GM18861 (cell line): Measurements from ENCODE around the gene CLSTN2.

Source experiments
- ATAC-seq: cut with Tn5 transposase; IDR thresholded peaks from one replicate; pipeline ENCODE4 v1.9.1; 2021; ENCODE audit not compliant: unreplicated experiment

The CLSTN2 gene

DNA sequence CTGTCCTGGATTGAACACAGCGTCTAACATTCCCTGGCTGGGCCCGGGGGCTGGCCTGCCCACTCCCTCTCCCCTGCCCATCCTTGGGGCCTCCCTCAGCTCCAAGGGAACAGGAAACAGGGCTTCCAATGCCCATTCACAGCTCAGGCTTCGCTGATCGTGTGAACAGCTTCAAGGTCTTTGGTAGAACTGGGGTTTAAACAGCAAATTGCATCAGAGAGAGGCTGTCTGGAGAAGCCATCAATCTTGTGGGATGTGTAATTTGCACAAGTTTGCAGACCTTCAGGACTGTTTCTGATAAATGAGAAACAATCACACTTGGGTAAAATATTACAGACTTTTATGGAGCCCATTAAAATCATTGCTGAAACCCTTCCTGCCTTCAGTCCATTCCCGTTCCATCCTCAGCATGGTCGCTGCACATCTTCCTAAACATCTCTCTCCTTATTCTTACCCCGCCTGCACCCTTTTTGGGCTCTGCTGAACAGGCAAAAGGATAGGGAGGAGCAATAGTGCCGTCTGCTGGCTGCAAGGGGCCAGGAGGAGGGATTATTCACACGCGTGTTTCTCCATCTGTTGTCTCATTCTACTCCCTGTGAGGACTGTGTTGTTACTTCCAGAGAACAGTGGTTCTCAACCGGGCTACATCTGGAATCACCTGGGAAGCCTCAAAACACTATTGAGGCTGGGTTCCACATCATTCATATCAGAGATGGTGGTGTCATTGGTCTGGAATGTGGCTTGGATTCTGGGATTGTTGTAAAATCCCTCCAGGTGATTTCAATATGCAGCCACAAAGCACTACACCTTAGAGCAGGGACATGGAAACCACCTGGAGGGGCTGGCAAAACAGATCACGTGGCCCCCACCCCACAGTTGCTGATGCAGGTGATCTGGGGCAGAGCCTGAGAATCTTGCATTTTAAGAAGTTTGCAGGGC is 116.3 kb downstream of the CLSTN2 start:
- no peak for ATAC-seq

DNA sequence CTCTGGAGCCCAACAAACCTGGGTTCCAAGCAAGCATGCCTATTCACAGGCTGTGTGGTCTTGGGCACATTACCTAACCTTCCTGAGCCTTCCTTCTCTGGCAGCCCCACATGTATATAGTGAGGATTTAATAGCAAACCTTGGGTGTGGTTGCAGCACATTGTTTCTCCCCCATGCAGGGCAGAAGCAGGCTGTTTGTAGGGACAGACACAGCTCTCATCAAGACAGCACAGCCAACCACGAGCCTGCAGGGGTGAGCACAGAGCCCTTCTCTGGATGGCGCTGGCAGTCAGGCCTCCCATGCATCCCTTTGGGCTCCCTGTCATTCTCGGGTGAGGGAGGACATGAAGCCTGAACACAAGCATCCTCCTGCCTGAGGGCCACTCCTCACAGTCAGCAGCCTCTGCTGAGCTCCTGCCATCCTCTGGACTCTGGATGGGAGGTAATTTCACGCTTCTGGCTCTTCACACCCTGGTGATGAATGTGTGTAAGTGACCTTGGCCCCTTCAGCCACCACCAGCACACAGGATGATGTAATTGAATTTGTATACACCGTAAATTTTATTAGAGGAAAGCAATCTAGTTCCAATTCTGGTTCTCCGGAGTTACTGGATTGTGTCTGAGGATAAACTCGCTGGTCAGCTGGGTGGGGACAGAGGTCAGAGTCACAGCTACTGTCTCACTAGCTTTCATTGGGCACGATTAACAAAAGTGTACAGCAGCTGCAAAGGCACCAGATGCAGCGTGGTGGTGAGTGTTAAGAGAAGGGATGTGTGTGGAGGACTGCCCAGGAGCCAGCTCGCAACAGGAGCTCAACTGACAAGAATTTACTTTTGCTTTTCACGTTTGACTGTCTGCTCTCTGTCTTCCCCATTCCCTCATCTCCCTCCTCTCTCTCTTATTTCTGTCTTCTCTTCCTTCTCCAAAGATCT is 118.1 kb downstream of the CLSTN2 start:
- ATAC-seq = no peak

DNA sequence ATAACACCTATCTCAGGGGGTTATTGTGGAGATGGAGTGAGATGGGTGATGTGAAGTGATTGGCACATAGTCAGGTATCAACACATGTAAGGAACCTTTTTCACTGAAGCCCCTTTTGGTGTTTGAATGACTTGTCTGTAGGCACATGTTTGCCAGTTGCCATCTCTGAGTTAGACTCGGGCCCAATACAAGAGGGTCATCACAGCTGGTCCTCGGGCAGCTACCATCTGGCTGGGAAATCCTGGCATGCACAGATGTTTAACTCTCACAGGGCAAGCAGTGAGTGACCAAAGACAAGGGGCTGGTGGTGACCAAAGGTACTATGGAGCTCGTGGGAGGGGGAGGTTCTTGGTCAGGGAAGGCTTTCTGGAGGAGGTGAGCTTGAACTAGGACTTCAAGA is 118.8 kb downstream of the CLSTN2 start:
- no peak for ATAC-seq

DNA sequence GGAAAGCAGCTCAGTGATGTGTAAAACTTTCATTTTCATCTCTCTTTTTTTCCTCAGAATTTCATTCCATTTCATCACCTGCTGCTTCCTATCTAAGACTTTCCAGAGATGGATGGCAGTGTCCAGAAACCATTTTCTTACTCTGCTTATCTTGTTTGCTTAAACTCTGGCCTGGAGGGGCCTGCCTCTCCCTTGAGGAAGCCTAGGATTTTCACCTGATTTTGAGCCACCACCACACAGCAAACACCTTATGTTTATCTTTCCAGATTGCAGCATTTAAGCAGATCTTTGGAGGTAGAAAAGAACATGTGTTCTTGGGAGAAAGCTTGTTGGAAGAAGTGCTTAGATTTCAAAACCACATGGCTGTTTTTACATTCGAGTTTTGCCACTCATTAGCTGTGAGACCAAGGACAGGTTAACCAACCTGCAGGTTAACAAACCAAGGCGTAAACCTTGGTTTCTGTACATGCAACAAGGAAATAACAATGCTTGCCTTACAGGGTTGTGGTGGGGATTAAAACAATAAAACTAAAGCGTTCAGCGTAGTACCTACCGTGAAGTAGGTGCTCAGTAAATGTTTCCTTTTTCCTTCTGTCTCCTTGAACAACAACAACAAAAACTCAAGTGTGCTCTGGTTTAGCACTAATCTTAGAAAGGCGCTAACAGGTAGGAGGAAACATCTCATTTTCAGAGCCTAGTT is 120.3 kb downstream of the CLSTN2 start:
- ATAC-seq = no peak

DNA sequence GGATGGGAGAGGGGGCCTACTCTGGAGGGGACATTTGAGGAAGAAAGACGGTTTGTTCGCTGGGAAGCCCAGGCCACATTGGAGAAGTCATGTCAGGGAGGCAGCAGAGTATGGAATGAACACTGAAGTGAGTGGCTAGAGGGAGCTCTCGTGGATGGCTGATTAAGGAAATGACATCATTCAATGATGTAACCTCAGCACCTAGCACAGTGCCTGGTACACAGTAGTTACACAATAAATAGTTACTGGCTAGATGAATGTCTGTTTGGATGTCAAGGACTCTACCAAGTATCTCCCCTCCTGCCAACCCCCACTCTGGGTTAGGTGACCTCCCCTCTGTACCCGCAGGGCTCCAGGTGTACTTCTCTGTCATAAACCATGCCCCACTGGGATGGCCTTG is 121.1 kb downstream of the CLSTN2 start:
- ATAC-seq = no peak

DNA sequence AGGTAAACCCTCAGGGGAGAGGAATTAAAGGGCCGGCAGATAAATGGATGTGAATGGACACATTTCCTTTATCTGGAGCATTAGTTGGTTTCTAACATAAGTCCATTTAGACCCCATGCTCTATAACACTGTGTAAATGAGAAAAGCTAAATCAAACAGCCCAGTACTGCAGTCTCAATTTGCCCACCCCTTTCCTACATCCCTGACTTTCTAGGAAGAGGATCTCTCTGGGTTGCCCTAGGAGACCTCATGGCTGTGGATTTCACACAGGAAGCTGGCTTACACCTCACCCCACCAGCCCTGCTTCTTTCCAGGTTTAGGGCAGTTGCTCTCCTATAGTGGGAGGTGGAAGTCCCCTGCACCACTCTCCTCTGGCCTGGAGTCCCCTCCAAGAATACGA is 126.2 kb downstream of the CLSTN2 start:
- ATAC-seq = no peak

DNA sequence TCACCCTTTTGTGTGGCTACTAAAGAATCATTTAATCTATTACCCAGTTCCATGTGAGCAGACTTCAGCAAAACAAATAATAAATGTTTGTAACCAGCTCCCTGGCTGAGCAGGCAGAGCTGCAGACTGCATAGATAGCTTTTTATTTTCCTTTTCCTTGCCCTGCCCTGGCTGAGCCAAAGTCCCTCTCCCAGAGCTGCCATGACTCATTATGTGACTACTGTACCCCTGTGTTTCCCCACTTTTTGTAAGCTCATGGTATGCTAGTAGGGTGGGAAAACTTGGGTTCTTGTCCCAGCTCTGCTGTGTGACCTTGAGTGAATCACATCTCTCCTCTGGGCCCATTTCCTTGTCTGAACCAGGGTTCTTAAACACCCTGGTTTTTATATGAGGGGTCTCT is 127.5 kb downstream of the CLSTN2 start:
- ATAC-seq = no peak

DNA sequence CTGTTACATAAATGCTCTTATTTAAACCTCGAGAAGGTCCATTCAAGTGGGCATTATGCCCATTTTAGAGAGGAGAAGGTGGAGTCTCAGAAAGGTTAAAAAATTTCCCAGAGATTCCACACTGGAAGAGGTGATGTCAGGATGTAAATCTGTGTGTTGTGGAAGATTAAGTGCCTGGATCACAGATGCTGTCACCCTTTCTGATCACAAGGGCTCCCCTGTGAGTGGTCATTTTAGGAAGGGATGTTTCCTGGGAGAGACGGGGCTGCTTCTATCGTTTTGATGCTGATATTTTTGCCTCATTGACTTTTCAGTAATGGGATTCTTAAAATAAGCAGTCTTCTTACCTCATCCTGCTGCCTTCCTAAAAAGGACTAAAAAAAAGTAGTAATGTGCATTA is 132.5 kb downstream of the CLSTN2 start:
- no peak for ATAC-seq

DNA sequence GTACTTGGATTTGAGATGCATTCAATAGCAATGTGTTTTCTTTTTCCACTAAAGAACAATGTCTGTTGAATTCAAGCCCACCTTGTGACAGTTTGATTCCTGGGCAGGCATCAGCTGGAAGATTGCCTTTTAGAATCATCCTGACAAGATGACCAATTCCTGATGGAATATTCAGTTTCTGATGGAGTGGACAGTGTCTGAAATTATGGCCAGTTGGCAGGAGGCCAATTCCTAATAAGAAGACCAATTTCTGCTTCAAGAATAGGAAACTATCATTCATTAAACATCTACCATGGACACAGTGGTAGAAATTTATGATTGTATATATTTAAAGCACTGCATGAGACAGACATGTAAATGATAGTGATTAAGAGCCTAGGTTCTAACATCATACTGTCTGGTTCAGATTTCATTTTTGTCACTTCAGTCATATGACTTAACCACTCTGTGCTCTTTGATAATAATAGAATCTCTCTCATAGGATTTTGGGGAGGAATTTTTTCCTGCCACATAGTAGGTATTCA is 133.6 kb downstream of the CLSTN2 start:
- no peak for ATAC-seq

DNA sequence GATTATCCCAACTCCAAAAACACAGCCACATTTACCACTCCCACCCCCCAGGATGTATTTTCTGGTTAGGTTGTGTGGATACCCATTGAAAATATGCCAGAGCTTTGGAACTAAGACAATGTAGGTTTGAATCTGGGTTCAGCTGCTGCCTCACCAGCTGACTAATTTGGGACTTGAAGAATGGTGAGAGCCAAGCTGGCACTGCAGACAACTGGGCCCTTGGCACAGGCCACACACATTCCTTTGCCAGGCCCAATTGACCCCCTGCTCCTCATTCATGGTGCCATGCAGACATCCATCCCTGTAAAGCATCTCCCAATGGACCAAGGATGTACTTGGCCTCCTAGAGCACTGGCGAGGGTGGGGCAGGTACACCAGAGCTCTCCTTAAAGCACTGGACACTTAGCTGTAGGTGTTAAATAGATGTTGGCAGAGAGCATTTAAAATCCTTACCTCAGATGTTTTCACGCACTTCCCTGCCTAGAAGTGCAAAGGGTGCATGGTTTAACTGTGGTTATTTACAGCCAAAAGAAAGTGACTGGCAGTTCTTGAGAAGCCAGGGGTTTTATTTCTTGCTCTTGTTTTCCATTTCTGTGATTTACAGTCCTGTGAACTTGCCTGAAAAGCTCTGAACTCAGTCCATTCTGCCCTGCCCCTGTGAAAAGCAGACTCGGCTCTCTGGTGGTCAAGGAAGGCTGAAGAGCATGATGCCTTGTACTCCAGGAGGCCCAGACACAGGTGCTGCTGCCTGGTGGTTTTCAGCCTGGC is 138.5 kb downstream of the CLSTN2 start:
- no peak for ATAC-seq

DNA sequence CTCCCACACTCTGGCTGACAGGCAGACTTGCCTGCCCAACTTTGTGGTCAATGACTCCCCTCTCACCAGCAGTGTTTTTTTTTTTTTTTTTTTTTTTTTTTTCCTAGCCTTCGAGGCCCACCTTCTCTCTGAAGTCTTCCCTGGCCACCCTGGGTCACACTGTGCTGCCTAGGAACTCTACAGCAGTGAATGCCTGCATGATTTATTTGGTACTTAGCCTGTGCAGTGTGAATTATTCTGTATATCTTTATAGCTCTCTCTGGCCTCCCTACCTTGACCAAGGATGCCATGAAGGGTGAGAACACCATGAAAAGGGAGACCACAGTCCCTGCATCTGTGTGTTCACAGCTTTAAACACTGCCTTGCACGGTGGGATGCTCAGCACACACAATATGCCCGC is 141.6 kb downstream of the CLSTN2 start:
- no peak for ATAC-seq

DNA sequence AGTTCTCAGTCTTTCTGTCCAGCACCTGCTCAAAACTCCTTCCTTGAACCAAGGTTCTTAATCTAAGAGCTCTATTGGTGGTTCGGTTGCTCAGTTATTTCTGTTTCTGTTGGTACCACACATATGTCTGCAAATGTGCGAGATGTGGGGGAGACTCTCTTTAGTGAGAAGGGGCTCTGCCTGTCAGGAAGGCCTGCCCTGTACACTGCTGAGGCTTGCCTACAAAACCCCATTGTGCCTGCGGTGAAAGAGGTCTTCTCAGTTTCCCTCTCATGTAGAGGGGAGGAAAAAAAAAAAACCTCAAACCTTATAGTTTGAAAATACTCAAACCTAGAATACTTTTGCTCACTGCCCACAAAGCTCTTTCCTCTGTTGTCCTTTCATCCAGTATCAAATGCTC is 142.4 kb downstream of the CLSTN2 start:
- ATAC-seq = no peak

DNA sequence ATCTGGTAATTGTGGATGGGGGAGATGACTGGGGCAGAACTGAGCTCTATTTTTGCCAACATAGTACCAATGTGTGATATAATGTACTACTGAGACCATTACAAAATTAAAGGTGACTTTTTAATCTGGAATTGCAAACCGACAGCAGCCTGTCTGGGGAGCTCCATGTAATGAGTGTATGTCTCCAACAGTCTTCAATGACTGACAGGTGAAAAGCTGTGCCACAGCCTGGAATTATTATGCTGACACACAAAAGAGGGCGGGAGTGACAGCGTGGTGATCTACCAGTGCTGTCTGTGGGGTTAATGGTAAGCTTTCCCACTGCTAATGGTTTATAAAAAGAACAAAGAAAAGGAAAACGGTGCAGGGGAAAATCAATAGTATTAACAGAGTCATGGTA is 143.4 kb downstream of the CLSTN2 start:
- no peak for ATAC-seq

DNA sequence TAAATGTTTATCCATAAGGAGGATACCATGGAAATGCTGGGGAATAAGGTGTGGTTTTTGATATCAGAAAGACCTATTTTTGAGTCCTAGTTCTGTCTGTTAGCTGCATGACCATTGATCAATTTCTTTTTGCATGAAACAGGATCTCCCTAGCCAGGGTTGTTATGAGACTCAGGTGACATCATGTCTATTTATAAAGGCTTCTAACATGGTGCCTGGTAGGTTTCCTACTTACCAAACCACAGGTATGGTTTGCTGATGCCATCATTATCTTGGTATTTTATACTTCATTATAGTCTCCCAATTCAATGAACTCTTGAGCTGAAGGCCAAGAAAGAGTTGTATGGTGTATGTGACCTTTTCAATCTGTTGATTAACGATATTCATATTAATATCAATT is 144.0 kb downstream of the CLSTN2 start:
- no peak for ATAC-seq

DNA sequence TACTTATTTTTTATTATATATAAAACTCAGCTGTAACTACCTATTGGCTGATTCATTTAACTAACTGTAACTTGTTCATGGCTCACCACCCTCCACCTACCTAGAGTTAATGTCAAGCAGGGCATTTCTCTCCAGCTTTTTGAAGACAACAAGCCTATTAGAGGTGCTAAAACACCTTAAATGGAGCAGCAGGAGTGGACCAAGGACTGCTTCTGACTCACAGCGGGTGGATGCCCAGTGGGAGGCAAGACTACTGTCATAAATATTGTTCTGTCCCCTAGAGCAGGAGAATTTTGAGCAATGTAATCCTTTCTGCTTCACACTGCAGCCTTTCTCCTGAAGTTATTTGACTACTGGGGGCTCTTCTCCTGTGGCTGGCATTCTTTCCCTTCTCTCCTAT is 146.9 kb downstream of the CLSTN2 start:
- no peak for ATAC-seq

DNA sequence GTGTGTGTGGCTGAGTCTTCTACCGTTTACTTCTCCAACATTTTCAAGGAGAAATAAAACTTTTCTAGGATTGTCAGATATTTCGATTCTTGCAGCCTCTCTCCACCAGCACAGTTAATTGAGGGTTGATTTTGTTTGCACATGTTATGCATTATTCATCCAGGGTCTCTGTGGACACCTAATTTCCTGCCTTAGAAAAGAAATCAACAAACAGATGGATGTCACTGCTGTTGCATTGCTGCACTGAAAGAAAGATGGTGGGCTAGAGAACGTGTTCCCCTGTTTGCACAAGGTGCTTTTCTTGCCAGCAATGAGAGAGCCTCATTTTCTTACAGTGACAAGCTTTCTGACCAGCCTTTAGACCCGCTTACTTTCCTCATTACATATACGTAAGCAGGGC is 150.0 kb downstream of the CLSTN2 start:
- no peak for ATAC-seq

DNA sequence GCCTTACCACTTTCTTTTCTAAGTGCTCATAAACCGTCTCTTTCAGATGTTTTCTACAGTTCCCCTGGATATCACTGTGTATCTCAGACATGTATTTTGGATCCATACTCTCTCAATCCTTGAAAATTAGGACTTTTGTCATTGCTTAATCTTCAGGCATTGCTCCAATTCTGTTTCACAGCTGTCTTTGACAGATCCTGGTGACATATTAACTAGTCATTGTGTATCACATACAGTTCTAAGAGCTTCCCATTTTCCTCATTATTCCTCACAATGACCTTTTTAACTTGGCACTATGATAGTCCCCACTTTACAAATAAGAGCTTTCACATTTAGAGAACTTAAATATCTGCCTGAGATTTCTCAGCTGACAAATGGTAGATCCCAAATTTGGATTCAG is 151.7 kb downstream of the CLSTN2 start:
- ATAC-seq = no peak

DNA sequence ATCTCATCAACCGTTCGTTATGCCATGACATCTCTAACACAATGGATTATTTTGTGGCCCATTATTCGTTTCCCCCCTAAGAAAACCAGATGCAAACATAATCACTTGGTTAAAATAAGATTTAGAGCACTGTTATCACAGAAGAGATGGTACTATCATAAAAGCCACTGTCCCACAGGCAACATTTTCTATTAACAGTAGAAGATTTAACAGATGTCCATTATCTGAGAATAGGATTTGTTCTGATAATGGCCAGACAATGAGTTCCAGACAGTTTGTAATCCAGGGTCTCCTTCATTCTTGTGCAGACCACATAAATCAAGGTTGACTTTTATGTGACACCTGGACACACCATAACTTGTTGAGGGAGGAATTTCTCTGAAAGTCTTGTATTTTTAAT is 153.1 kb downstream of the CLSTN2 start:
- no peak for ATAC-seq

DNA sequence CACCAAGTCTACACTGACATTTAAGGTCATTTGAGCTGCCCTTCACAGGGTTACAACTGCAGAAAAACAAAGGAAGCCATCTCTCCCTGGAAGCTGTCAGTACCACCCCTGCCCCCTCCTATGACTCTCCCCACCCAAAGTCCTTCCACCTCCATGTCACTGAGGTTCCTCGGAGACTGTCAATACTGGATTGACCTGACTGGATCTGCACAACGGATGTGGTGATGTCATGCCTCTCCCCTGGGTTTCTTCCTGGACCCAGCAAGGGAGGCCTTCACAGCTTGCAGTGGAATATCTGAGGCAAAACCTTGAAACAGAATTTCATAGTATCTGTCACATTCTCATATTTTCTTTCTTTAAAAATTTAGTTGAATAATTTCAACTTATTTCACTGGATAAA is 153.5 kb downstream of the CLSTN2 start:
- no peak for ATAC-seq

DNA sequence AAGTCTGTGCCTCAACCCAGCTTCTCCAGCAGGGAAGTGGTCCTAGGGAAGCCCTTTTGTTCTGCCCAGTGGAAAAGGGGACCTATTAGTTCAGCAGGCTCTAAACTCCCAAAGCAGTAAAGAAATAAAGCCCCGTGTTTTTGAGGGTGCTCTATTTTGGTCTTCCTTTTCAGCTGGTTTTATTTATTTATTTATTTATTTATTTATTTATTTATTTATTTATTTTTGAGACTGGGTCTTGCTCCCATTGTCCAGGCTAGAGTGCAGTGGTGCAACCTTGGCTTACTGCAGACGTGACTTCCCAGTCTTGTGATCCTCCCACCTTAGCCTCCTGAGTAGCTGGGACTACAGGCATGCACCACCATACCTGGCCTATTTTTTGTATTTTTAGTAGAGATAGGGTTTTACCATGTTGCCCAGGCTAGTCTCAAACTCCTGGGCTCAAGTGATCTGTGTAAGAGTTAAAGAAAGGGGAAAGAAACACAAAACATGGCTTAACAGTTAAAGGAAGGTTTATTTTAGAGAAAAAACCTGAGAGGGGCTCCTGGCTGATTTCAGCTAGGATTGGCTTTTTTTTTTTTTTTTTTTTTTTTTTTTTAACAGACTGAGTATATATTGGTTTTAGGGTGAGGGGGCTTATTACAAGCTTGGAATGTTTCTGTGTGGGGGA is 154.6 kb downstream of the CLSTN2 start:
- no peak for ATAC-seq
